ENCODE data around the gene CAPN9.
"Not testable (repeated sequence)": the region's sequence is repeated elsewhere in the genome, so short reads cannot be mapped to it uniquely, and the experiment has no call there.

The CAPN9 gene

DNA sequence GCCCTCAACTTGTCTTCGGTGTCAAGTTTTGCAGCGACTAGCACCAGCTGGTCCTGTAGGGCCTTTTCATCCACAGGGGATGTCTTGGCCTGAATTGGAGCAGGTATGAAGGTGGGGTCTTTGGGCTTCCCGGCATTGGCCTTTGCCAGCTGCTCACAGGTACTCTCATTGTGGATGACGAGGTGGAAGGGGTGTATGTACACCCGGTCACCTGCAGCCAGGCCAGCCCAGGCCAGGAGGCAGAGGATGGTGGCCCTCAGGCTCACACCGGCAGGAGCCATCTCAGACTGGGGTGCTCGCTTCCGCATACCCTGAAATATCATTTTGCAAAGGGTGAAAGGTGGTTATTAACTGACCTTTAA lies 36.7 kb upstream of the CAPN9 start:
- DNase-seq = no peak

- no peak for DNase-seq
Observed at GRCh38 chr1:230711245-230711644, 35.9 kb upstream of the CAPN9 start.

GRCh38 chr1:230712470-230712942 lies 34.7 kb upstream of the CAPN9 start:
- DNase-seq = no peak

- no peak for DNase-seq
Observed at GRCh38 chr1:230713138-230713537, 34.0 kb upstream of the CAPN9 start.

DNA sequence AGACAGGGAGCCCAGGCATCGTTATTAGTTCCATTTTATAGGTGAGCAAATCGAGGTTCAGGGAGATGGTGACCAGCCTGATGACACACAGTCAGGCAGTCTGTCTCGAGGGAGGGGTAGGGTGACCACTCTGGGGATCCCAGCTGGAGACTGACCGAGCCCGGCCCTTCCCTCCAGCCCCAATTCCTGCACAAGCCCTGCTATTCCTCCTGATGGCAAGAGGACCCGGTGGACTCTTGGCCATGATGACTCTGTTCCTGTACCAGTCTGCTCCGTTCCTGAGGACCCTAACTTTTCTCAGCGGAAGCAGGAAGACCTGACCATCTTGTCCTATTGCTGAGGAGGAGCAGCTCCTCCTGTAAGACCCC lies 33.7 kb upstream of the CAPN9 start:
- DNase-seq = no peak

DNA sequence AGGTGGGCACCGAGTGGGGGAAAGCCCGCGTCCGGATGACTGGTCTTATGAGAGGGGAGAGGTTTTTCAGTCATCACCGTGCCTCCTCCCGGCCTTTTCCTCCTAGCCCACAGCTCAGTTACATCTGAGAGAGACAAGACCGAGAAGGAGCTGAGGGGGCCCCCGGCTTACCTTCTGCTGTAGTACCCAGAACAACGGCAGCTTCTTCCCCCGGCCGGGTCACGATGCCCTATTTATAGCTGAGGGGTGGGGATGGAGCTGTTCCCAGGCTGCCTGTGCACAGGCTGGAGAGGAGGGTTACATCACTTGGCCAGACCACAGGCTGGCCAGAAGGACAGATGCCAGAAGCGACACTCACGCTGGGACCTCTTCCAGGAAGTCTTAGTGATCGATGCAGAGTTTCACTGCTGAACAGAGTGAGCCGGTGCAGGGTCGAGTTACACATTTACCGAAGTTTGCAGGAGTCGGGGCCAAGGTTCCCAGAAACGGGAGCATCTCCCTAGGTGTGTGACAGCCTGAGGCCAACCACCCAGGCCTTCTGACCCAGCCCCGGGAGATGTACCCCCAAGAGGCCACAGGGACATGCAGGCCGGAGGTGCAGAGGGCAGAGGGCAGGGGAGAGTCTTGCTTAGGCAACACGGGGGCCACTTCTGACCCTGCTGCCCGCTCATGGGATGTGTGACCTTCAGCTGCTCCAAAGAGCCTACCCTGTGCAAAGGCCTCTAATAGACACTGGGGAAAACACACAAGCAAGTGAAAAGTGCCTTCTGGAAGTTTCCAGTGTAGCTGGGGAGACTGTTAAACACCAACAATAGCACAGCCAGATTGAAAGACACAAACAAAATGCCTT lies 33.0 kb upstream of the CAPN9 start, which contains the start of gene AGT:
Gene AGT, minus strand, starts transcription at position 208 of the 850 bp plus-strand sequence. CDS start 3,299 bp downstream, outside the sequence.
- no peak for DNase-seq

- DNase-seq = no peak
Observed at GRCh38 chr1:230715510-230715909, 31.7 kb upstream of the CAPN9 start.

DNA sequence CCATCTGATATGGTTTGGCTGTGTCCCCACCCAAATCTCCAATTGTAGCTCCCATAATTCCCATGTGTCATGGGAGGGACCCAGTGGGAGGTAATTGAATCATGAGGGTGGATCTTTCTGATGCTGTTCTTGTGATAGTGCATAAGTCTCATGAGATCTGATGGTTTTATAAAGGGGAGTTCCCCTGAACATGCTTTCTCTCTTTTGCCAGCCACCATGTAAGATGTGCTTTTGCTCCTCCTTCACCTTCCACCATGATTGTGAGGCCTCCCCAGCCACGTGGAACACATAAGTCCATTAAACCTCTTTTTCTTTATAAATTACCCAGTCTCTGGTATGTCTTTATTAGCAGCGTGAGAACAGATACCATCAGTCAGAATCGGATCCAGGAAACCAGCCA lies 30.7 kb upstream of the CAPN9 start:
- DNase-seq = not testable (repeated sequence)

- DNase-seq = no peak
Observed at GRCh38 chr1:230717251-230717650, 29.9 kb upstream of the CAPN9 start.

DNA sequence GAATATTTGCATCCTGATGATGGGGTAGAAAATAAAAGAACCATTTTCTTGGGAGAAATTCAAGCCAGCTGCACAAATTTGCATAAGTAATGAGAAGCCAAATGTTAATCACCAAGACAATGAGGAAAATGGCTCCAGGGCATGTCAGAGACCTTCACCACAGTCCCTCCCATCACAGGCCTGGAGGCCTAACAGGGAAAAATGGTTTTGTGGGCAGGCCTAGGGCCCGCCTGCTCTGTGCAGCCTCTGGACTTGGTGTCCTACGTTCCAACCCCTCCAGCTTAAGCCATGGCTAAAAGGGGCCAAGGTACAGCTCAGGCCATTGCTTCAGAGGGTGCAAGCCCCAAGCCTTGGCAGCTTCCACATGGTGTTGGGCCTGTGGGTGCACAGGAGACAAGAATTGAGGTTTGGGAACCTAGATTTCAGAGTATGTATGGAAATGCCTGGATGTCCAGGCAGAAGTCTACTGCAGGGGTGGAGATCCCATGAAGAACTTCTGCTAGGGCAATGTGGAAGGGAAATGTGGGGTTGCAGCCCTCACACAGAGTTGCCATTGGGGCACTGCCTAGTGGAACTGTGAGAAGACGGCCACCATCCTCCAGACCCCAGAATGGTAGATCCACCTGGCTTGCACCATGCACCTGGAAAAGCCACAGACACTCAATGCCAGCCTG lies 25.2 kb upstream of the CAPN9 start:
- not testable (repeated sequence) for DNase-seq

GRCh38 chr1:230725256-230726012 lies 21.8 kb upstream of the CAPN9 start:
- DNase-seq = no peak

GRCh38 chr1:230728710-230729392 lies 18.3 kb upstream of the CAPN9 start:
- DNase-seq = no peak

- no peak for DNase-seq
Observed at GRCh38 chr1:230730977-230731376, 16.2 kb upstream of the CAPN9 start.

GRCh38 chr1:230735447-230735846 lies 11.7 kb upstream of the CAPN9 start:
- peak; percentile 59 for DNase-seq

DNA sequence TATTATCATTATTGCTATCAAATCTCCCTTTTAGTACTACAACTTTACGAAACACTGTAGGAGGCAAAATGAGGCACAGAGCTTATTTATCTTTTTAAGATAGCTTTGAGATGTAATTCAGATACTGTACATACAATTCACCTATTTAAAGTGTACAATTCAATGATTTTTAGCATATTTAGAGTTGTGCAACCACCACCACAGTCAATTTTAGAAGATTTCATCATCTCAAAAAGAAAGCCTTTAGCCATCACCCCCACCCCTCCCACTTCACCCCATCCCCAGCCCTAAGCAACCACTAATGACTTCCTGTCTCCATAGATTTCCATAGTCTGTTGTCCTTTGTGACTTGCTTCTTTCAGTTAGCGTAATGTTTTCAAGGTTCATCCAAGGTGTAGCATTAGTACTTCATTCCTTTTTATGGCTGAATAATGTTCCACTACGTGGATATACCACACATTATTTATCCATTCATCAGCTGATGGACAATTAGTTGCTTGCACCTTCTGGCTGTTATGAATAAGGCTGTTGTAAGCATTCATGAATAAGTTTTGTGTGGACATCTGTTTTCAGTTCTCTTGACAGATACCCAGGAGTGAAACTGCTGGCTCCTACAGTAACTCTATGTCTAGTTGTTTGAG lies 9.4 kb upstream of the CAPN9 start:
- DNase-seq = no peak

GRCh38 chr1:230739564-230740290 lies 7.5 kb upstream of the CAPN9 start:
- DNase-seq = no peak

DNA sequence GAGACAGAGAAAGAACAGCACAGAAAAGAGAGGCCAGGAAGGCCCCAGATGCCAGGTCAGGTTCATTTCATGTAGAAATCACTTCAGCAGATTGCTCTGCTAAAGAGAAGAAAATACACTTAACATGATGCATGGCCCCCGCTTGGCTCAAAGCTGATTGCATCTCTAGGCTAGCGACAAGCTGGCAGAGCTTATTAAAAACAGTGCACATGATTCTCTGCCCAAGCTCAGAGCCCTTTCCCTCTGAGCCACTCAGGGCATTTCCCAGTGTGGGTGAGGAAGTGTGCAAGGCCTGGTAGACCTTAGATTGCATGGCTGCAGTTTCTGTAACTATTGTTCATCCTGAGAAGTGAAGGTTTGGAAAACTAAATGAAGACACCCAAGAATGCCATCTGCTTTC lies 3.3 kb upstream of the CAPN9 start:
- DNase-seq = no peak

DNA sequence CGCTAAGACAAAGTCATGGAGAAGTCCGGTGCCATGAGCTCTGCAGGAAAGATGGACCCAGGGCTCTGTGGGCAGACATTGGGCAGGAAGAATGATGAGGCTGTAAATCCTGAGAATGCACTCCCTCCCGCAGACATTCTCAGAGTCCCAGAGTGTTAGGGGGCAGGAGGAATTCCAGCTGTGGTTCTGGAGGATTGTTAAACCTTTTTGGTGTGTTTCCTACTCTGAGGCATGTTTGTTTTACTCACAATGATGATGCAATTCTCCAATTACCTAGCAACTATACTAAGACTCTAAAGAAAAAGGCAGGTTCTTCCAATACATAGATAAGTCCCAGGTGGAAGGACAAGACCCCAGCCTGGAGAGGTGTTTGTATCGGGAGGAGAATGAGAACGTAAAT lies 2.8 kb upstream of the CAPN9 start:
- DNase-seq = no peak

DNA sequence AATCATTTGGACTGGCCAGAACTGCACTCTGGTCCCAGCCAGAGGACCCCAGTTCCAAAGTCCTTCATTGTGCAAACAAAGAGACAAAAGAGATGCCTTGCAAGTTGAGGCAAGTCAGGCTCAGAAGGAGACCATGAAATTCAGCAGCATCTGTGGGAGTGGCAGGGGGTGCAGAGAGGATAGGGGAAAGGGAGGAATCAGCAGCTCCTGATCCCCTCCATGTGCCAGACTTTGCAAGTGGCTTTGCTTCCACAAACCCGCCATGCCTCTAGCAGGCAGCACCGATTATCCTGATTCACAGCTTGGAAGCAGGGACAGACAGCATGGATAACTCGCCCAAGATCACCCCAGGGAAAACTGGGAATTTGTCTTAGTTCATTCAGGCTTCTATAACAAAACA lies 2.1 kb upstream of the CAPN9 start:
- no peak for DNase-seq

DNA sequence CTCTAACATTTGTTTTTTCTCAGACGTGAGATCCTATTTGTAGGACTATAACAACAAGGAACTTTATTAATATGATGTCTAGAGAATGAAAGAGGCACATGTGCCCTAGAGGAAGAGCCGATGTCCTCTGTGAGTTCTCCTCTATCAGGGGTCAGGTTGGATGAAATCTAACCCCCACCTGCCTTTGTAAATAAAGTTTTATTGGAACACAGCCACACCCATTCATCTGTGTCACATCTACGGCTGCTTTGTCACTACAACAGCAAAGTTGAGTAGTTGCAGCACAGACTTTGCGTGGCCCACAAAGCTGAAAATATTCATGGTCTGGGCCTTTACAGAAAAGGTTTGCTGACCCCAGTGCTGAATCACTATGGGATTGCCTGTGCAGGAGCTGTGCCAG lies 571 bp upstream of the CAPN9 start:
- DNase-seq = no peak

GRCh38 chr1:230747890-230748800 lies 957 bp downstream of the CAPN9 start:
- DNase-seq = no peak
